NCI-H2196 (cell line): ENCODE measurements around the gene PSPN.
"Not testable (repeated sequence)": the region's sequence is repeated elsewhere in the genome, so short reads cannot be mapped to it uniquely, and the experiment has no call there.

Source experiments
- DNase-seq: peaks from one replicate; lab custom pipeline; 2025; ENCODE audit not compliant: unreplicated experiment; lab: John Stamatoyannopoulos, UW

The PSPN gene

GRCh38 chr19:6373813-6374108 is 2.0 kb downstream of the PSPN start:
- DNase-seq, result no peak

- peak; percentile 98 for DNase-seq
These were observed 2.5 kb downstream of the PSPN start for GRCh38 chr19:6373096-6373812.

- peak; percentile 99 for DNase-seq
These were observed 3.1 kb downstream of the PSPN start, which contains the start of gene ALKBH7 for GRCh38 chr19:6372594-6373095. TSS of gene ALKBH7 (plus strand) at chr19:6372794. CDS start at chr19:6372821, 27 bp downstream.

GRCh38 chr19:6364353-6364752 is 11.4 kb downstream of the PSPN start:
- no peak for DNase-seq

GRCh38 chr19:6362351-6362801 is 13.4 kb downstream of the PSPN start:
- no peak for DNase-seq

GRCh38 chr19:6362027-6362350 is 13.7 kb downstream of the PSPN start:
- no peak for DNase-seq

GRCh38 chr19:6360857-6361216 is 14.9 kb downstream of the PSPN start:
- not testable (repeated sequence) for DNase-seq

GRCh38 chr19:6360445-6360844 is 15.3 kb downstream of the PSPN start:
- not testable (repeated sequence) for DNase-seq

GRCh38 chr19:6359568-6360341 is 16.0 kb downstream of the PSPN start:
- DNase-seq, result no peak

- no peak for DNase-seq
These were observed 17.7 kb downstream of the PSPN start for GRCh38 chr19:6358003-6358402.

- no peak for DNase-seq
These were observed 18.6 kb downstream of the PSPN start for GRCh38 chr19:6357174-6357573.

- not testable (repeated sequence) for DNase-seq
These were observed 20.3 kb downstream of the PSPN start for GRCh38 chr19:6355321-6356040.

GRCh38 chr19:6354098-6354674 is 21.5 kb downstream of the PSPN start:
- no peak for DNase-seq

- no peak for DNase-seq
These were observed 23.2 kb downstream of the PSPN start for GRCh38 chr19:6352381-6353165.

- no peak for DNase-seq
These were observed 25.0 kb downstream of the PSPN start for GRCh38 chr19:6350688-6351087.

- not testable (repeated sequence) for DNase-seq
These were observed 26.5 kb downstream of the PSPN start for GRCh38 chr19:6349271-6349670.

- DNase-seq, result no peak
These were observed 32.3 kb downstream of the PSPN start for GRCh38 chr19:6343462-6343861.

GRCh38 chr19:6340493-6341201 is 35.1 kb downstream of the PSPN start:
- DNase-seq, result no peak

GRCh38 chr19:6334490-6335285 is 41.0 kb downstream of the PSPN start:
- no peak for DNase-seq
